Thyroid gland (tissue), 4 donors: Measurements from ENCODE around the gene SERPINB6.

ENCODE experiments used
- POLR2A ChIP-seq, 2 donors: fragments of 450-650 bp; IDR thresholded peaks; one replicate each; pipeline ENCODE4 v1.6.1; 2017; ENCODE audit warnings: antibody characterized with exemption in 2 of 2, mild to moderate bottlenecking in 2 of 2, moderate library complexity in 1 of 2
- TF ChIP-seq, protein P1 (sequence below), 6 experiments: fragments of 200-600 bp in 3 of 6; fragments of 450-650 bp in 3 of 6; sonication (generic) in 3 of 6; IDR thresholded peaks; one replicate each; pipeline ENCODE4 v1.5.1; 2016 to 2019; ENCODE audit warnings: antibody characterized with exemption in 6 of 6, mild to moderate bottlenecking in 2 of 6, inconsistent platforms in 1 of 6, moderate library complexity in 1 of 6

DNA sequence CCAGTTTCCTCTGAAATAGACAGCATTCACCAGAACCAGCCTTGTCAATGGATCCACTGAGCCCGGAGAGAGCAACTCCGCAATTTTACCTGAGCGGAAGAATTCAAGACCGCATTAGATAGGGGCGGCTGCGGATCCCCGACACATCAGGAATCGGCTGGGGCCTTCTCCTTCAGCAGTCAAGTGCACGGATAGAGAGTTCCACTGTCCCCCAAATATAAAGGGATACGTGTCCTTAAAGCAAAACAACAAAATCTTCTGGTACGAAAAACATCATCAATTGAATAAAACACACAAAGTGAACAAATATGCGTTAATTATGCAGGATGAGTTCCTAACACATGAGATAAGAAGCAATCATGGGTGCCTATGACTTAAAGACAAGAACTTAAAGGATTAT lies 18.3 kb downstream of the SERPINB6 start:
- TF ChIP-seq POLR2A (IDR thresholded peaks at IDR 0.05), result no peak
- TF ChIP-seq, protein P1, sequence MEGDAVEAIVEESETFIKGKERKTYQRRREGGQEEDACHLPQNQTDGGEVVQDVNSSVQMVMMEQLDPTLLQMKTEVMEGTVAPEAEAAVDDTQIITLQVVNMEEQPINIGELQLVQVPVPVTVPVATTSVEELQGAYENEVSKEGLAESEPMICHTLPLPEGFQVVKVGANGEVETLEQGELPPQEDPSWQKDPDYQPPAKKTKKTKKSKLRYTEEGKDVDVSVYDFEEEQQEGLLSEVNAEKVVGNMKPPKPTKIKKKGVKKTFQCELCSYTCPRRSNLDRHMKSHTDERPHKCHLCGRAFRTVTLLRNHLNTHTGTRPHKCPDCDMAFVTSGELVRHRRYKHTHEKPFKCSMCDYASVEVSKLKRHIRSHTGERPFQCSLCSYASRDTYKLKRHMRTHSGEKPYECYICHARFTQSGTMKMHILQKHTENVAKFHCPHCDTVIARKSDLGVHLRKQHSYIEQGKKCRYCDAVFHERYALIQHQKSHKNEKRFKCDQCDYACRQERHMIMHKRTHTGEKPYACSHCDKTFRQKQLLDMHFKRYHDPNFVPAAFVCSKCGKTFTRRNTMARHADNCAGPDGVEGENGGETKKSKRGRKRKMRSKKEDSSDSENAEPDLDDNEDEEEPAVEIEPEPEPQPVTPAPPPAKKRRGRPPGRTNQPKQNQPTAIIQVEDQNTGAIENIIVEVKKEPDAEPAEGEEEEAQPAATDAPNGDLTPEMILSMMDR (IDR thresholded peaks at IDR 0.05), result no peak
